ENCODE results near the gene SPI1.
"Not testable (repeated sequence)": the region's sequence is repeated elsewhere in the genome, so short reads cannot be mapped to it uniquely, and the experiment has no call there.

The SPI1 gene

GRCh38 chr11:47317064-47317828 is 61.1 kb downstream of the SPI1 start:
- DNase-seq, result no peak

- not testable (repeated sequence) for DNase-seq
These were observed 61.8 kb downstream of the SPI1 start for GRCh38 chr11:47316501-47316900.

DNA sequence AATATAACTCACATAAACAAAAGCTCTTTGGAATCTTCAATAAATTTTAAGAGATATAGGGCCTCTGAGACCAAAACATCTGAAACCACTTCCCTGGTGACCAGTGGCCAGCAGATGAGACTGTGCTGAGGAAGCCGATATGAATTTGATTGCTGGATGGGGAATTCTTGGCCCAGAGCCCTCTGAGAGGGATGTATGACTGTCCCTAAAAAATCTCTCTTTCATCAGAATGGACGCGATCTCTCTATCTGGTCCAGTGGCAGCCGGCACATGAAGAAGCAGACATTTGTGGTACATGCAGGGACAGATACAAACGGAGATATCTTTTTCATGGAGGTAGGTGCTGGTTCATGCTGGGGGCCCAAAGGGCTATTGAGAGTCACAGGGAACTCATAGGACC is 63.4 kb downstream of the SPI1 start:
- no peak for DNase-seq

DNA sequence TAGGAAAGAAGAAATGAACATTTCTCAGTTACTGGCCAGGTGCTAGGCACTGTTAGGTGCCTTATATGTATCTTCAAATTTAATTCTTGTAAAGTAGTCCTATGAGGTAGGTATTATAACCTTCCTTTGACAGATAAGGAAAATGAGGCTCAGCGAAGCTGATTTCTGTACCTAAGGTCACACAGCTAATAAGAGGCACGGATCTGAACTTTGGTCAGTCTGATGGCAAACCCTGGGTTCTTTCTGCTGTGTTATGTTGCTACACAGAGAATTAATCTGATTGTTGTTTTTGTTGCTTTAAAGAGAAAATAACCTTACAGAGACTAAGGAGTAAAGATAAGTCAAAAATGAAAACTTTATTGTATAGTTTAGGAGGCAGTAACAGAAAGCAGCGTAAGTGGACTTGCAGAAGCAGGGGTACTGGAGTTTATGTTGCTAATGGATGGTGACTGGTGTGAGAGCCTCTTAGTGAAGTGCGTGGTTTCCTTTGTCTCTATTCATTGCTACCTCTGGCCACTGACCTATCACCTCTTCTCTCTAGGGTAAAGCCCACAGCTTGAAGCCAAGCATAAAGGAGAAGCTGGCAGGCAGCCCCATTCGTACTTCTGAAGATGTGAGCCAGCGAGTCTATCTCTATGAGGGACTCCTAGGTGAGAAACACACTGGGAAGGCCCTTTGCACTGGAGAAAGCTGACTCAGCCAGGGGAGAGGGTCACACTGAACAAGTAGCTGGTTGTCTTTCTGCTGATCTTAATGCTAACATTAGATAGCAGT is 70.1 kb downstream of the SPI1 start:
- no peak for DNase-seq

GRCh38 chr11:47306484-47306844 is 71.9 kb downstream of the SPI1 start:
- DNase-seq, result no peak

DNA sequence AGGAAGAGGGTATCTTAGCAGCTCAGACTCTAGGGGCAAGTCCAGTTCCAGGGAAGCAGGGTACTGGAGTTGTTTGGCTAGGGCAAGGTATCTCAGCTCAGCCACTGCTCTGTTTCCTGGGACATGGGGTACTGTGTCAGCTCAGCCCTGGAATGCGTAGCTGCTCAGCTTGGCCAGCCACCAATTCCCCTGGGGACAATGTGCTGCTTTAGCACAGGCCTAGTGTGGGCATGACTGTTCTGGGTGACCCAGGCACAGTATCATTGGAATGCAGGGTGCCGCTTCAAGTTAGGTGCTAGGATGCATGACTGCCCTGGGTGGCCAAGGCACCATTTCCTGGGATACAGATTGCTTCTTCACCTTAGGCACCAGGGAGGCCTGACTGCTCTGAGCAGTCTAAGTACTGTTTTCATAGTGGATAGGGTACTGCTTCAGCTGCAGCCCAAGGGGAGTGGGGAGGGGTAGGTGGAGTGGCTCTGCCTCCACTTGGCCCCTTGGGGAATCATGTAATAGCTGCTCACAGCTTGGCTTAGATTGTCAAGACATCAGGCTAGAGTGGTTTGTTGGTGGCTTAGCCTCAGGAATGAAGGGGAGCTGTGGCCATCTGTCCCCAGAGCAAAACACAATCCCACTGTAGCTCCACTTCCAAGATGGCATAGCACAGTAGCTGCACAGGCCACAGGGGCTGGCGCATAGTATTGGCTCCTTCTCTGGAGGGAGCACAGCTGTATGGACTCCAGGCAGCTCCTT is 72.4 kb downstream of the SPI1 start:
- no peak for DNase-seq
